Measurements from ENCODE around the gene RMC1. TPM values are rescaled to one million over a fixed set of nuclear protein-coding genes. Genes with fewer than 3 reads are reported as not detected.

Gene RMC1
- total and polyA plus RNA-seq, 11 donors: 12.2 to 27.8 (median 17.5) TPM

DNA sequence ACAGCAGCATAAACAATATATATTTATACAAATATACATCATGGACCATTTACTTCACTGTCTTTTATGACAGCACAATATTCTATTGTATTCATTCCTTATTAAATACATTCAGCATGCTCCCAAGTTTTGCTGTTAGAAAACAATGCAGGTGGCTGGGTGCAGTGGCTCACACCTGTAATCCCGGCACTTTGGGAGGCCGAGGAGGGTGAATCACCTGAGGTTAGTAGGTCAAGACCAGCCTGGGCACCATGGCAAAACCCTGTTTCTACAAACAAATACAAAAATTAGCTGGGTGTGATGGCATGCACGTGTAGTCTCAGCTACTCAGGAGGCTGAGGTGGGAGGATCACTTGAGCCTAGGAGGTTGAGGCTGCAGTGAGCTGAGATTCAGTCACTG, 44.0 kb downstream of the RMC1 start:
- intact Hi-C loops (cut with DNase I): no loop called here
- Histone ChIP-seq H3K4me1 (peaks cover 0 to 9% (median 0%) of the 10 kb centered on the region in 12 donors), H3K4me3 (no peak overlapping the region), H3K27ac (no peak overlapping the region), H3K9me3 (no peaks in the 10 kb centered on the region), H3K36me3 (peaks cover 0 to 99% (median 93%) of the 10 kb centered on the region in 9 donors), H3K27me3 (no peaks in the 10 kb centered on the region)
- TF ChIP-seq, protein P1, sequence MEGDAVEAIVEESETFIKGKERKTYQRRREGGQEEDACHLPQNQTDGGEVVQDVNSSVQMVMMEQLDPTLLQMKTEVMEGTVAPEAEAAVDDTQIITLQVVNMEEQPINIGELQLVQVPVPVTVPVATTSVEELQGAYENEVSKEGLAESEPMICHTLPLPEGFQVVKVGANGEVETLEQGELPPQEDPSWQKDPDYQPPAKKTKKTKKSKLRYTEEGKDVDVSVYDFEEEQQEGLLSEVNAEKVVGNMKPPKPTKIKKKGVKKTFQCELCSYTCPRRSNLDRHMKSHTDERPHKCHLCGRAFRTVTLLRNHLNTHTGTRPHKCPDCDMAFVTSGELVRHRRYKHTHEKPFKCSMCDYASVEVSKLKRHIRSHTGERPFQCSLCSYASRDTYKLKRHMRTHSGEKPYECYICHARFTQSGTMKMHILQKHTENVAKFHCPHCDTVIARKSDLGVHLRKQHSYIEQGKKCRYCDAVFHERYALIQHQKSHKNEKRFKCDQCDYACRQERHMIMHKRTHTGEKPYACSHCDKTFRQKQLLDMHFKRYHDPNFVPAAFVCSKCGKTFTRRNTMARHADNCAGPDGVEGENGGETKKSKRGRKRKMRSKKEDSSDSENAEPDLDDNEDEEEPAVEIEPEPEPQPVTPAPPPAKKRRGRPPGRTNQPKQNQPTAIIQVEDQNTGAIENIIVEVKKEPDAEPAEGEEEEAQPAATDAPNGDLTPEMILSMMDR (IDR thresholded peaks at IDR 0.05): no peak
- no peak for TF ChIP-seq POLR2A (IDR thresholded peaks at IDR 0.05)
- 89 to 96% (median 92%) methylated on average over 3 of the region's 3 CpGs for WGBS, 4 donors
- DNase-seq (no peak), ATAC-seq (no peak)

DNA sequence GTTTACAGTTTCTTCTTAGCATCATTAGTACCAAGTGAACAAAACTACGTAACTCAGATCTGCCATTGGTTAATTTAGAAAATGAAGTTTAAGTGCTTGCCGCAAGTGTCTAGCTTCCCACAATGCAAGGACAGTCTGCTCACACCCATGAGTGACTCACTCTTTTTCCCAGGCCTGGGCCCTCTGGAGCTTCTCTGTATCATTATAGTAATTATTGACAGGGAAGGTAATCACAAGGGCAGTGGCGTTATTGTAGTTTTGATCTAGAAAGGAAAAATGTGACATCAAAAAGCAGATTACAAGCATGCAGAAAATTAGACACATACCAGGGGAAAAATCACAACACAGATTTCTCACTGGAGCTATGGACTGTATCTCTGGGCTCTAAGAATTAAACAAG, 44.5 kb downstream of the RMC1 start:
- intact Hi-C loops (cut with DNase I): no loop called here
- peaks cover 0 to 4% (median 0%) of the 10 kb centered on the region in 12 donors for H3K4me1 ChIP-seq
- no peak overlapping the region for H3K27ac ChIP-seq
- DNase-seq (no peak), ATAC-seq (no peak)
- H3K36me3 ChIP-seq: peaks cover 0 to 99% (median 93%) of the 10 kb centered on the region in 9 donors
- no peak overlapping the region for H3K4me3 ChIP-seq
- H3K9me3 ChIP-seq: no peaks in the 10 kb centered on the region
- WGBS, 4 donors: 63 to 89% (median 74%) methylated on average over 3 of the region's 3 CpGs
- no peaks in the 10 kb centered on the region for H3K27me3 ChIP-seq
- TF ChIP-seq POLR2A (IDR thresholded peaks at IDR 0.05): no peak

DNA sequence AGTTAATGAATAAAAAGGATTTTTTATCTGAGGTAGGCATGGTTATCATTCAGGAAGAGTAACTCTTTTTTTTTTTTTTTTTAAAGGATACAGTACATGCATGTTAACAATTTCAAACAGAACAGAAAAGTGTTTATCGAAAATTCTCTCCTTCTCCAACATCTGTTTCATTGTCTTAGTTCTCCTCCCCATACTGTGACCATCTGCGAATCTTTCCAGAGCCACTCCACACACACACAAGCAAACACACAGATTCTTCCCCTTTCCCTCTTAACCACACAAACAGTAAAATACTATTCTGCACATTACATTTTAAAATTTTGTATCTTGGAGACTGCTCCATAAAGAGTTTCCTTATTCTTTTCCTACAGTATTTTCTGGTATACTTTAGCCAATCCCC, 45.0 kb downstream of the RMC1 start:
- H3K9me3 ChIP-seq: no peaks in the 10 kb centered on the region
- no peak overlapping the region for H3K27ac ChIP-seq
- ATAC-seq (no peak), DNase-seq (no peak)
- intact Hi-C loops (cut with DNase I): no loop called here
- peaks cover 0 to 99% (median 93%) of the 10 kb centered on the region in 9 donors for H3K36me3 ChIP-seq
- H3K4me1 ChIP-seq: no peaks in the 10 kb centered on the region
- WGBS, 4 donors: 85 to 91% (median 89%) methylated on average over 2 of the region's 2 CpGs
- no peak overlapping the region for H3K4me3 ChIP-seq
- TF ChIP-seq, protein P1 (IDR thresholded peaks at IDR 0.05): no peak
- TF ChIP-seq POLR2A (IDR thresholded peaks at IDR 0.05): no peak
- no peaks in the 10 kb centered on the region for H3K27me3 ChIP-seq

DNA sequence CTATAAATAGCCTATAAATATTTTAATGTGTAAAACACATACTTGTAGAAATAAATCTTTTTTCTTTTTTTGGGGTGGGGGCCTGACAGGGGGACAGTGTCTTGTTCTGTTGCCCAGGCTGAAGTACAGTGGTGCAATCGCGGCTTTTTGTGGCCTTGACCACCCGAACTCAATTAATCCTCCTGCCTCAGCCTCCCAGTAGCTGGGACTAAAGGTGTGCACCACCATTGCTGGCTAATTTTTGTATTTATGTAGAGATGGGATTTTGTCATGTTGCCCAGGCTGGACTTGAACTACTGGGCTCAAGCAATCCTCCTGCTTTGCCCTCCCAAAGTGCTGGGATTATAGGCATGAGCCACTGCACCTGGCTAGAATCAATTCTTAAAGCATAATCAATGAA, 45.4 kb downstream of the RMC1 start:
- TF ChIP-seq POLR2A (IDR thresholded peaks at IDR 0.05): no peak
- TF ChIP-seq, protein P1 (IDR thresholded peaks at IDR 0.05): no peak
- Histone ChIP-seq H3K27ac (no peak overlapping the region), H3K4me3 (no peak overlapping the region), H3K27me3 (no peaks in the 10 kb centered on the region), H3K4me1 (no peaks in the 10 kb centered on the region), H3K36me3 (peaks cover 0 to 99% (median 93%) of the 10 kb centered on the region in 9 donors), H3K9me3 (no peaks in the 10 kb centered on the region)
- DNase-seq: no peak
- intact Hi-C loops (cut with DNase I): no loop called here
- WGBS, 4 donors: 95 to 99% (median 97%) methylated on average over 3 of the region's 3 CpGs
- ATAC-seq: no peak

DNA sequence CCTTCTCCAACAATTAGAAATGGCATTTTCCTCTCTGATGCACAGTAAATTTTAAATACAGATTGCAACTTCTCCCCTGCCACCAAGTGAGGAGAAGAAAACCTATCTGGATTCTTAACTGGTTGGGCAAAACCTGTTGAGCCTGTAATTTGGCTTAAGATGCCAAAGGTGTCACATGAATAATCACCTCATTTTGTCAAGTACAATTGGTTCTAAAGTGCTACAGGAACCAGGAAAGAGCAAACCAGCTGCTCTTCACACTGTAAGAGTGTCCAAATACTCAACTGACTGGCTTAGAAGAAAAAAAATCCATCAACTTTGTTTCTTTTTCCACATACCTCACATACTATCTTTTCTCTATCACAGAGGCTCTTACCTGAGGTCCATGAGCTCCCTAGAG, 47.6 kb downstream of the RMC1 start:
- no peak for DNase-seq
- peaks cover 0 to 99% (median 94%) of the 10 kb centered on the region in 9 donors for H3K36me3 ChIP-seq
- no peaks in the 10 kb centered on the region for H3K9me3 ChIP-seq
- ATAC-seq: no peak
- no peaks in the 10 kb centered on the region for H3K27me3 ChIP-seq
- TF ChIP-seq, protein P1 (IDR thresholded peaks at IDR 0.05): no peak
- no peak for TF ChIP-seq POLR2A (IDR thresholded peaks at IDR 0.05)
- H3K4me1 ChIP-seq: no peaks in the 10 kb centered on the region
- H3K27ac ChIP-seq: no peak overlapping the region
- H3K4me3 ChIP-seq: no peak overlapping the region
- intact Hi-C loops (cut with DNase I): no loop called here

Measured in heart left ventricle (tissue), 16 donors.